ENCODE measurements around the gene C1QTNF6.

C1QTNF6 gene

DNA sequence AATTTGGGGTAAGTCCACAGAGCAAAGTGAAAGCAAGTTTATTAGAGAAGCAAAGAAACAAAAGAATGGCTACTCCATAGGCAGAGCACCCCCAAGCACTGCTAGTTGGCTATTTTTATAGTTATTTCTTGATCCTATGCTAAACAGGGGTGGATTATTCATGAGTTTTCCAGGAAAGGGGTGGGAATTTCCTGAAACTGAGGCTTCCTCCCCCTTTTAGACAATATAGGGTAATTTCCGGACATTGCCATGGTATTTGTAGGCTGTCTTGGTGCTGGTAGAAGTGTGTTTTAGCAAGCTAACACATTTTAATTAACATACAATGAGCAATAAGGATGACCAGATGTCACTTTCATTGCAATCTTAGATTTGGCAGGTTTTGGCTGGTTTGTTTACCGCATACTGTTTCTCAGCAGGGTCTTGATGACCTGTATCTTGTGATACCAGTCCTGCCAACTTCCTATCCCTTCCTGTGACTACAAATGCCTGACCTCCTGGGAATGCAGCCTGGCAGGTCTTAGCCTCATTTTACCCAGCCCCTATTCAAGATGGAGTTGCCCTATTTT is 937 bp upstream of the C1QTNF6 start:
- DNase-seq, result no peak

DNA sequence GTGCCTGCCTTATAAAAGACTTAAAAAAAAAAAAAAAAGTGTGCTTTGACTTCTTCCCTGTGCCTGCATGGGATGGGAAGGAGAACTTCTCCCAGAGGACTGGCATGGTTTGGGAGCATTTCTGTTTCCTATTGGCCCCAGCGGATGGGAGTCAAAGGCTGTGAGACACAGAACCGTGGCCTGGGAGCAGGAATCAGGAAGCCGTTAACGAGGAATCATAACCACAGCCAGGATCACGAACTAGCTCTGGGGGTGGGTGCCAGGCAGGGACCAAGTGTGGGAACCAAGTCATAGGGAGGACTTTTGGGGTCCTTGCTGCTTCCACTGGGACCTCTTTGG is 526 bp downstream of the C1QTNF6 start:
- DNase-seq, result no peak

DNA sequence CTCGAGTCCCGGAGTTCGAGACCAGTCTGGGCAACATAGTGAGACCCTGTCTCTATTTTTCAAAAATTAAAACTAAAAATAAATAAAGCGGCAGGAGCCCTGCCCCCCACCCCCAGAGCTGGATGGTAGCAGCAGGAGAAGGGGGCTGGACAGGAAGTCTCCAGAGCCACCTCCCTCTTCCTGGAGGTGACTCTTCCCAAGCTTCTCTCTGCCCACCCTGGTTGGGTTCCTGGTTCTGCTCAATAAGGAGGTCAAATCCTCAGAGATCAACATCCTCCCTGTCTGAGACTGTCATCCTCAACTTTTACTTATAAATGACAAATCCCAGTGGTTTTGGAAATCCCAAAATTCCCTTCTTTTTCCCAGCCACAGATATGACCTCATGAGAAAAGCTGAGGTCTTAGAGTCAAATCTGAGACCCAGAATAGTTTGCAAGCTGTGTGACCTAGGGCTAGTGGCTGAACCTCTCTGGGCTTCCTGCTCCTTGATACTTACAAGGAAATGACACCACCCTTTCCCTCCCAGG is 987 bp downstream of the C1QTNF6 start:
- no peak for DNase-seq

DNA sequence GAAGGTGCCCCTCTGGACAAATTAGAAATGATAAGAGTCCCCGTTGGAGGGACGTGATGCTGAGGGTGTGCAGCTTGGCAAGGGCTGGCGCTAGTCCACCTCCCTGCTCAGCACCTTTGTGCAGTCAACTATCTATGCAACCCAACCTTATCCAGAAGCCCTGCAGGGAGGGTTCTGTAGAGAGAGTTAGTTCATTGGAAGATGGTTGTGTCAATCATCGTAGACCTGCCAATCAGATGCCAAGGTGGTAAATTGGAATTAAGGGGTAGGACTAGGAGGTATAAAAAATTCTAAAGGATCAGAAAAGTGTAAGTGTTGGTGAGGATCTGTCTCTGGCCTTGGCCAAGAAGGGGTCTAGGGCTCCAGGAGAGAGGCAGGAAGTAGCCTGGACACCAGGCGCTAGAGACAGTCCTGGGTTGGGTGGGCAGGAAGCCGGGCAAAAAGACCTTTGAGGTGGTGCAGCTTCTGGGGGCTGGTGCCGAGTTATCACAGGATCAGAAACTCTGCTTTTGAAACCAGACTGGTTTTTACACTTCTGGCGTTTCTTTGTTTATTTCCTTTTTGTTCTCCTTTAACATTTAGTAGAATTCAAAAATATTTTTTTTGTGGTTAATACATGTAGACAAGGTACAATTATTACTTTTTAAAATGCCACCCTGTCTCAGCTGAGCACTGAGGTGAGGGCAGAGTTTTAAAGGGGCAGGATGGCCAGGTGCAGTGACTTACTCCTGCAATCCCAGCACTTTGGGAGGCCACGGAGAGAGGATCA is 1.6 kb downstream of the C1QTNF6 start:
- DNase-seq, result no peak

DNA sequence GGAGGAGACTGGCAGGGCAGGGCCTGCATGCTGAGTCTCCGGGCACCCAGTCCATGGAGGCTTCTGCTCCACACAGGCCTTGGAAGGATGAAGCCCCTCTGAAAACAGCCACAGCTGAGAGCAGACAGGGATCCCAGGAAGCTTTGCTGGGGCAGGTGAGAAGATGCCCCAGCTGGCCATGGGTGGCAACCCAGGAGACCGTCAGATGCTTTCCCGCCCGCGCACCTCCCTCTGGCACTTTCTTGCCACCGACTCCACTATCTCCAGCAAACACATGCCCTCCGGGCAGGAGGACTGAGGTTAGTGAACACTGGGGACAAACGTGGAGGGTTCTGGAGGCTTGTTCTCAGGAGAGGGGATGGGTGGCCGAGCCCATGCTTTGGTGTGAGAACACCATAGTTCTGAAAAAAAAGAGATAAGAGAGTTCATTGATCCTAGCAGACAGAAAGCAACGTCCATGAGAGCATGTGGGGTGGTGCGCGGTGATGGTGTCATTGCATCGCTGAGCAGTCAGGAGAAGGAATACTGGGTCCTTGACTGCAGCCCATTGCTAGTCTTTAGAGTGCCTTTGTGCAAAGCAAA is 2.3 kb downstream of the C1QTNF6 start:
- DNase-seq, result no peak

DNA sequence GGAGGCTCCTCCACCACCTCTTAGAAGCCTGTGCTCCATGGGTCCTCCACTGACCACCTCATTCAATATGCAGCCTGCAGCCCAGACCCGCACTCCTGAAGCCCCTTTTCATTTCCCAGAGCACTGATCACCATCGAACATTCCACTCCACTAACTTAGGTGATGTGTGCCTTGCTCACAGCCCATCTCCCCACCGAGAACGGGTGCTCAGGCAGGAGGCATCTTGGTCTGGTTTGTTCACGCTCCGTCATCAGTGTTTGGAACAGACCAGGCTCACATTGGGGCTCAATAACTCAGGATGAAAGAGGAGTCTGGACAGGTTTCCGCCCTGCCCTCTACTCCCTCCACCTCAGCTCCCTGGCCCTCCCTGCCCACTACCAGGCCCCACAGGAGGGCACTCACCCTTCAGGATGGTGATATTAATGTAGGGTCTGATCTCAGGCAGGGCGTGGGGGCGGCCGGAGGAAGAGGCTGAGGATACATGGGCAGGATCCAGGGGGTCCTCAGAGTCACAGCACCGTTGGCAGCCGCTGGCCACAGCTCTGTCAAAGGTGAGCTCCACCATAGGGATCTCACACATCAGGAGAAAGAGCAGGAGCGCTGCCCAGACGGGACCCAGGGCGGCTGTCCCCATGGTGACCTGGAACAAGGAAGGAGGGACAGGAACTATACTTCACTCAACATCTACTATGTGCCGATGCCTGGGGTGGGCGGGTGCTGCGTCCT is 3.1 kb downstream of the C1QTNF6 start:
- DNase-seq, result no peak

DNA sequence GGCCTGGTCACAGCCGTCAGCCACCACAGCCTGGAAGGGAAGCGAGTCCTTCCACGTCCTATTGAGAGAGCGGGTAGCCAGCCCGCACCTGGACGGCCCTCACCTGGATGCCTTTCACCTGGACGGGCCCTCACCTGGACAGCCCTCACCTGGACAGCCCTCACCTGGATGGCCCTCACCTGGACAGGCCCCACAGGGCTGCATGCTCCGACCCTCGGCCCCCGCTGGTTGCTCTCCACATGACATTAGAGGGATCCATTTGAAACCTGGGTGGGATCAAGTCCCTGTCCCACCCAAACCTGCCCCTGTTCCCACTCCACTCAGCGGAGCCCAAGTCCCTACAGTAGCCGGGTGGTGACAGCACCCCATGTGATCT is 3.7 kb downstream of the C1QTNF6 start:
- no peak for DNase-seq

DNA sequence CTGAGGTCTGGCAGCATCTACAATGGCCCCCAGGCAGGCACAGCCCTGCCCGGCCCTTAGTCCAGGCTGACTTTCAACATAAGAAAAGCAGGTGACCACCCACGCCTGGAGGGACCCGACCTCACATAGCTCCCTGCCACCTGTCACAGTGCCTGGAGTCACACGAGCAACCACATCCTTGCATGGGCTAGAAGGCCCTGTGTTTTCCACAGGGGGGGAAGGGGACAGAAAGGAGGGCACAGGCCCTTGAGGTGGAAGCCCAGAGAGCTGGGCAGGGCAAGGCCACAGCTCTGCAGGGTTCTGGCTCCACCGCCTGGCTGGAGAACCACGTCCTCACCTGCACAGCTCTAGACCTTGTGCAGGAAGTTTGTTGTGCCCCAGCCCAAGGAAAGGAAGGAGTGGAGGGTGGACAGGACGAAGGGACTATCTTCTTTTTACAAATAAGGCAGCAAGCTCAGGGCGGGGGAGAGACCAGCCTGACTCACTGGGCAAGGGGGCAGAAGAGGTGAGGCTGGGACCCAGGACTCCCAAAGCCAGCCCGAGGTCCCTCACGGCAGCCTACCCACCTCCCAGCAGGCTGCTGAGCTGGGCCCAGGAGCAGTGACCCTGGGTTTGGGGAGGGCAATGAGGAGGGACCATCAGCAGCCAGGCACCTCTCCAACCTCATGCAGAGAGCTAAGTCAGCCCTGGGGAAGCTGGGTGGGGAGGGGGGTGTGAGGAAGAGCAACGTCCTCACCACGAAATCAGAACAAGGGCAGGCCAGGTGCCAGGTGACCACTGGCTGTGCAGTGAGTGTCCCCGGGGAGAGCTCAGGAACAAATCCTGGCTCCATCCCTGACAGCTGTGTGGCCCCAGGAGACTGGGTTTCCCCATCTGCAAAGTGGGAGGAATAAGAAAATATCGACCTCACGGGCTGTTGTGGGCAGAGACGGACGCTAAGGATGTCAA is 4.3 kb downstream of the C1QTNF6 start:
- DNase-seq, result no peak

DNA sequence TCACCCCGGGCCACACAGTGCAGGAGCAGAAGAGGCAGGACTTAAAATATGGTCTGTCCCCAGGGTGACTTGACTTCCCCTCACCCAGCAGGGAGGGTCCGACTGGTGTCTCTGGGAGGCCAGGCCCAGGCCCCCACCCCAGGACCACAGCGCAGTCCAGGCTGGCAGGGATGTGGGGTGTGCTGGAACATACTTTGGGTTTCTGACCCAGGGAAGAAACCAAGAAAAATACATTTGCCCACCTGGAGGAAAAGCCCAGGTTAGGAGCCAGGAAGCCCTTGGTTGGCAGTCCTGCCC is 5.2 kb downstream of the C1QTNF6 start:
- no peak for DNase-seq

DNA sequence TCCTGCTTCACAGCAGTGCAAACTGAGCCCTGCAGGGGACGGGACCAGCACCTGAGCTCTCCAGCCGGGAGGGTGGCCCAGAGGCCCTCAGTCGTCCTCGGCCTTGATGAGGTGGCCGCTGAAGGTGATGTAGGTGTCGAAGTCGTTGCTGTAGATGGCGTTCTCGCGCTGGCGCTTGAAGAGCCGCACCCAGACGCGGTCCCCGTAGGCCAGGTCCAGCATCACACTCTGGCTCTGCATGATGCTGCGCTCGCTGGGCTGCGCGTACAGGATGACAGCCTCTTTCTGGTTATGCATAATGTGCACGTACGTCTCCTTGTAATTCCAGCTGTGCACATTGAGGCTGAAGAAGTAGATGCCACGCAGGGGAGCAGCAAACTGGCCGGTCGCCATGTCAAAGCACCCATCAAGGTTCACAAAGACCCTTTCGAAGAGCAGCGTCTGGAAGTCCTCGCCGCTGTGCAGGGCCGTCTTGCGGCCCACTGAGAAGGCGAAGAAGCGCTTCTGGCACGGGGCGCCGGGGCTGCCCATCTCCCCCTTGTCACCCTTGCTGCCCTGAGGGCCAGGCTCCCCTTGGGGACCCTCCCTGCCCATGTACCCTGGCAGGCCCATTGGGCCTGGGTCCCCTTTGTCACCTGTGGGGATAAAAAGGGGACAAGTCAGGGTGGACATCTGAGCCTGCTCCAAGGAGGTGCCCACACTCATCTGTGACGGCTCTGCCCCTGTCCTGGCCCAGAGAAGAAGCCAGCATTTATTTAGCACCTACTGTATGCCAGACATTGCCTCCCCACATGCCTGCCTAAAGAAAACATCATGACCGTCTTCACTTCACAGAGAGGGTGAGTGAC is 5.7 kb downstream of the C1QTNF6 start:
- no peak for DNase-seq

DNA sequence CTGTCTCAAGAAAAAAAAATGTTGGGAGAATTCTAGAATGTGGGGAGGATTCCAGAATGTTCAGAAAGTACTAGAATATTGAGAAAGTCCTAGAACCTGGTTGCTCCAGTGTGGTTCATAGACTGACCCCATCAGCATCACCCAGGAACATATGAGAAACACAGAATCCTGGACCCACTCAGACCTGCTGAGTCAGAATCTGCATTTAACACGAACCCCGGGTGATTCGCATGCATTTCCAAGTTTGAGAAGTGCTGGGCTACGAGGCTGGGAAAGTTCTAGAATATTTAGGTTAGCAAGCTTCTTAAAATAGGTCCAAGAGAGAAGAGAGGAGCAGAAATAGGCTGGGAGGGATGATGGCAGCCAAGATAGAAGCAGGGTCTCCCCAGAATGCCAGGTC is 6.4 kb downstream of the C1QTNF6 start:
- DNase-seq, result no peak

DNA sequence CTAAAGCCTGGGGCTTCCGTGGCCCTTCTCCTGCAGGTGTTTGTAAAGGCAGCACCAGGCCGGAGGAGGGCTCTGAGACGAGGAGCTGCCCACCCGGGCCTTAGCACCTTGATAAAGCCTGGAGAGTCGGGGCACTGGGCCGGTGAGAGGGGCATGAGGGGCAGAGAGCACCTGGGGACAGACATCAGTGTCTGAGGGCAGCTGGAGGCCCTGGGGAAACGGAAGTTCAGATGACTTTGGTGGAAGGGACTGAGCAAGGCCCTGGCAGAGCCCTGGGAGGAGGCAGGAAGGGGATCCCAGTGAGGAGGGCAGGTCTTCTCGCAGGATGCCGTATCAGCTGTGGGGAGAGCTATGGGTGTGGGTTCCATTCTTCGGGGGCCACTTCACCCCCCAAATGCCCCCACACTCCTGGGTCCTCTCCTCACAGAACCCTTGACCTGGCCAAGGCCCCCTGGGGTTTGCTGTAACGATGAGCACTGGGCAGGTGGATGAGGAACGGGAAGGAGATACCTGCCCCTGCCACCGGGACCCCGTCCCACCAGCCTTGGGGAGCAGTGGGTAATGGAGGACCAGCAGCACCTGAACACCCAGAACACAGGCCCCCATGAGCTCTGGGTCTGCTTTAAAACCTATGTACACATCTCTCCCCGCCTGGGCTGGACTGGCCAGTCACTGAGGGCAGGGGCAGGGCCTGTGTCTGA is 7.4 kb downstream of the C1QTNF6 start:
- DNase-seq, result no peak

DNA sequence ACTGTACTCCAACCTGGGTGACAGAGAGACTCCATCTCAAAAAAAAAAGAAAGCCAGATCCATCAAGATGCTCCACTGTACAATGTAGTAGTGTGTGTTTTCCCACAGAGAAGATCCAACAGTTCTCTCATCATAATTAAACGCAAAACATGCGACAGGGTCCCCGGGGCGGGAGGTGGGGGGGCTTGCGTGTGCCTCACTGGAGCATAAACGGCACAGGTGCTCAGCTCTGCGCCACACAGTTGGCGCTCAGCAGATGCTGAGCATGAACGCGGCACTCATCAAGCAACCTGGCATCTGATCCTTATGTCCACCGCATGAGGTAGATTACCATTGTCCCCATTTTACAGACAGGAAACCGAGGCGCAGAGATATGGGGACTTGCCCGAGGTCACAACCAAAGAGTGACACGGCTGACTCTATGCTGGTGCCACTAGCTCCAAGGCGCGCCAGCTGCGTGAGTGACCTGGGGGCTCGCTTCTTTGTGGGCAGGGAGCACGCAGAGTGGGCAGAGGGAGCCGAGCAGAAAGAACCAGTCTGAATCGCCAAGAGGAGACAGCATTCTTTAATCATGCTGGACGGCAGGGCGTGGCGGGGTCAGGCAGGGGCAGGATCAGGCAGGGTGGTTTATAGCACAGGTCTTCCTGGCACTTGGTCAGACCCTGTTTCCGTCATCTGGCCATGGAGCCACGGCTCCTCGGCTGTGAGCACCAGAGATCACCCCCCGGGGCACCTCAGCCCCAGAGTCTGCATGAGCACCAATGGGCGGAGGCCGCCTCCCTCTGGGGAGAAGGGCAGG is 8.2 kb downstream of the C1QTNF6 start:
- no peak for DNase-seq

DNA sequence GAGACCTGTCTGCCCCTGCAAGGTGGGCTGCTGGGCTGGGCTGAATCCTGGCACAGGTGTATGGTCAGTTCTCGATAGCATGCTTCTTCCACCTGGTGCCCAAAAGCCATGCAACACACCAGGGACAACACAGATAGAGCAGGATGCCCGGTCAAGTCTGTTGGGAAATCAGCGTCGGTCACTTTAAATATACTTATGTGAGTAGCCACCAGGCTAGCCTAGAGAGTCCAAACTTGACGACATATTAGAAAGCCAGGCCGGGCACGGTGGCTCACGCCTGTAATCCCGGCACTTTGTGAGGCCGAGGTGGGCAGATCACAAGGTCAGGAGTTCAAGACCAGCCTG is 8.9 kb downstream of the C1QTNF6 start:
- DNase-seq, result no peak

DNA sequence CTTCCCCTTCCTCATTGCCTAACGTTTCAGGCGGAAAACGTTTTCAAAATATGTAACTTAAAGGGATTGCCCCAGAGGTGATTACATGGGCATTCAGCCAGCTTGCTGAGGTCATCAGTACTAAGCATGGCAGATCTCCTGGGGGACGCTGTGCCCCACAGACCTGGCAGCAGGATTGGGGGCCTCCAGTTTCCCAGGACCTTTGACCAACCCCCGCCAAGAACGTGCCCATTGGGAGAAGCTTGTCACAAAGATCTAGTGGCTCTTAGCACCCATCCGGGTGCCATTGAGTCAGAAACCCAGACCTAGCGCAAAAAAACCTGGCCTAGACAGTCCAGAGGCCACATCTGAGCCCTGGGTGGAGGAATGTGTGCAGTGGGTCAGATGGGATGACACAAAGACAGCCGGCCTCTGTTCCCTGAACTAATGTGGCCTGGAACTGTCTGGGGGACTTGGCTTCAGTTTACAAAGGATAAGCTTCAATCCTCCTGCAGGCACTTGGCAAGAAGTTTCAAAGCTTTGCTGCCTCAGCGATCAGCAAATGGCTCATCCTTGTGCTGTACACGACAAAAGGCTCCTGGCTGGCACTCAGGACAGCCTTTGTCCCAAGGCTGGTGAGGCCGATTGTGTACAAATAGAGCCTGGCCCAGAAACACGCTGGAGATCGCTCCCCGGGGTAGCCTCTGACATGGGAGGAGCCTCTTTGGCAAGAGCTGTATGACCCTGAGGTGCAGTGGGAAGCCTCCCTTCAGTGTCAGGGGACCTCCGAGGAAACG is 9.5 kb downstream of the C1QTNF6 start:
- DNase-seq, result no peak

DNA sequence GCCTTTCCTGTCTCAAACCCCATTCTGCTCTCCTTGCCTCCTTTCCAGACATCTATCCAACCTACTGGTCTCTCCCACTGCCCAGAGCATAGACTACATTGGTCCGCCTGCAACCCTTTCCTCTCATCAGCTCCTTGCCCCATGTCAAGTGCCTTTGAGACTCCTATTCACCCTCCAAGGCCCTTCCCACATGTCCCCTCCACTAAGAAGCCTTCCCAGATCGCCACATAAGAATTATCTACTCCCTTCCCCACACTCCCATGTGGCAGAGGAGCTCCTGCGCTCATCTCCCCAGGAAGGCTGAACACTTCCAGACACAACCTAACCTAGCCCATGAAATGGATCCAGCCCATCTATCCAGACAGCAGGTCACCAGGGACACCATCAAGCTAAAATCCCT is 10.3 kb downstream of the C1QTNF6 start:
- no peak for DNase-seq

DNA sequence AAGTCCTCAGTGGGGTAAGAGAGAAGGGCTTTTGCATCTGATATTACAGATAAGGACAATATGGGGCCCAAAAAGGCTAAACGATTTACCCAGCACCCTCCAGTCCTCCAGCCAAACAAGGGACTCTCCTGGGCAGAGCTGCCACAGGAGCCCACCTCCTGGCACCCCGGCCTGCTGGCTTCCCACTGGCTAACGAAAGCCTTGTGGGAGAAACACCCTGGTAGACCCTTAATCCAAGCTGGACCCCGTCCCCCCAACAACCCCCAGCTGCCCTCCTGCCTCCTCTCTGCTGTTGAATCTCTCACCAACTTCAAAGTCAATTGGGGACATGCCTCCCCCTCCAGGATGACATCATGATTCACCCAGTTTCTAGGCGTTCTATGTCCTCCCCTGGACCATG is 10.8 kb downstream of the C1QTNF6 start:
- no peak for DNase-seq

DNA sequence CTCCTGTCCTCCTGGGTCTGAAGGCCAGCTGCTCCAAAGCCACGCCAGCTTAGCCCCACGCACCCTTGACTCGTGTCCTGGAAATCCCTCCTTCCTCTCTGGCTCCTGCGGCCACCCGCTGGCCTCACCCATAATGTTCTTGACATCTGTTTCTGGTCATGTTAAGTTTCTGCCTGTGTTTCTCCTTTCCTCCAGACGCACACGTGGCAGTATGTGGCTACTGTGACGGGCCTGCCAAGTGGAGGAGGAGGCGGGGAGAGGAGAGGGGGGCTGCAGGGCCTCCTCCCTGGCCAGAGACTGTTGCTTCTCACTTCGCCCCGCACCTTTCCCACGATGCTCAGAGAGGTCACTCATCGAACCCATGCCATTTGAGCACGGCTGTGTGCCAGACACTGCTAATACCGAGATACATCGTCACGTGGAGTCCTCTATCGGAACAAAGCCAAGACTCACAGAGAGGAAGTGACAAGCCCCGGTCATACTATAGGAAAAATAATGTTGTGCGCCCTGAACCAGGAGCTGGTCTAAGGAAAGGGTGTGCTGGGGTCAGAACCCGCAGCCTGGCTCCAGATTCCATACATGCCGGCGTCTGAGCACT is 11.5 kb downstream of the C1QTNF6 start:
- no peak for DNase-seq
